HCT116 (cell line): ENCODE results near the gene ARSB. TPM values are rescaled to one million over a fixed set of nuclear protein-coding genes. Genes with fewer than 3 reads are reported as not detected.

Experiments used
- ATAC-seq: fragments of 200-7000 bp; cut with Tn5 transposase; 2 replicates; pipeline ENCODE4 v1.9.1; 2020; ENCODE audit warnings: mild to moderate bottlenecking, moderate library complexity
- BruUV-seq: library from RNA; stranded (reverse); fragments of 400-500 nt; replicated peaks from 2 replicates; lab custom pipeline; 2021; lab: Mats Ljungman, UMichigan
- CTCF ChIA-PET: fragments of 300-600 bp; sonication (Branson Sonifier 250); formaldehyde crosslinking; loops from one replicate; lab custom pipeline; 2021; ENCODE audit warnings: antibody characterized with exemption; lab: Charles Lee
- POLR2A ChIA-PET: fragments of 300-600, 350-600 bp; sonication (Branson Sonifier 250); formaldehyde crosslinking; loops from one replicate; lab custom pipeline; 2021; ENCODE audit warnings: antibody characterized with exemption; lab: Charles Lee
- RAD21 ChIA-PET, 2 experiments: fragments of 300-600 bp; sonication (Branson Sonifier 250); formaldehyde crosslinking; loops; one replicate each; lab custom pipeline; 2023; ENCODE audit warnings: low total read pairs in 2 of 2; ENCODE audit not compliant: uncharacterized antibody in 2 of 2, unreplicated experiment in 2 of 2, low non-redundant PET in 1 of 2; lab: Charles Lee
- DNase-seq: peaks from one replicate; pipeline ENCODE4 v3.0.0-alpha.2; 2010; ENCODE audit warnings: low read depth, low spot score
- H2AFZ ChIP-seq: fragments of 200-600 bp; shearing (Covaris generic), sonication (generic); 2 replicates; pipeline ENCODE4 v1.6.1; 2017; ENCODE audit warnings: low read depth, mixed run types, mixed read lengths, antibody characterized with exemption, low read length; ENCODE audit not compliant: poor library complexity, severe bottlenecking
- H3K27ac ChIP-seq: 2 replicates; pipeline ENCODE4 v1.5.1; 2012; ENCODE audit warnings: low read depth, low read length
- H3K27me3 ChIP-seq: fragments of 200-600 bp; sonication (generic); 2 replicates; pipeline ENCODE4 v1.6.1; 2016; ENCODE audit warnings: mixed run types, low read length, mixed read lengths; ENCODE audit not compliant: insufficient read depth
- H3K36me3 ChIP-seq, 2 experiments: fragments of 200-500 bp in 1 of 2; fragments of 200-600 bp in 1 of 2; sonication (Bioruptor generic) in 1 of 2; sonication (generic) in 1 of 2; 2 replicates each; pipeline versions ENCODE4 v1.5.1 to v1.6.1; 2014 to 2016; ENCODE audit warnings: low read length in 2 of 2, inconsistent platforms in 1 of 2, mixed read lengths in 1 of 2, mixed run types in 1 of 2; ENCODE audit not compliant: insufficient read depth in 2 of 2, control insufficient read depth in 1 of 2
- H3K4me1 ChIP-seq, 2 experiments: fragments of 200-600 bp in 1 of 2; sonication (generic) in 1 of 2; 2 replicates each; pipeline versions ENCODE4 v1.5.1 to v1.6.1; 2012 to 2017; ENCODE audit warnings: low read length in 2 of 2, inconsistent platforms in 1 of 2, mild to moderate bottlenecking in 1 of 2, mixed read lengths in 1 of 2, mixed run types in 1 of 2, moderate library complexity in 1 of 2; ENCODE audit not compliant: insufficient read depth in 2 of 2, control insufficient read depth in 1 of 2
- H3K4me2 ChIP-seq: fragments of 200-600 bp; sonication (generic); 2 replicates; pipeline ENCODE4 v1.6.1; 2017; ENCODE audit warnings: mixed run types, low read length, mixed read lengths
- H3K4me3 ChIP-seq, 2 experiments: fragments of 200-600 bp in 1 of 2; sonication (generic) in 1 of 2; replicated peaks in 1 of 2; 2 replicates each; pipeline ENCODE4 v1.5.1; 2011 to 2016; ENCODE audit warnings: low read length in 2 of 2, control low read depth in 1 of 2, low read depth in 1 of 2, mild to moderate bottlenecking in 1 of 2, mixed read lengths in 1 of 2, mixed run types in 1 of 2
- H3K79me2 ChIP-seq: fragments of 200-600 bp; sonication (generic); 2 replicates; pipeline ENCODE4 v1.6.1; 2017; ENCODE audit warnings: mild to moderate bottlenecking, mixed run types, low read length, moderate library complexity, mixed read lengths; ENCODE audit not compliant: insufficient read depth
- H3K9ac ChIP-seq: fragments of 200-600 bp; sonication (generic); 2 replicates; pipeline ENCODE4 v1.6.1; 2016; ENCODE audit warnings: low read length, mixed read lengths
- H3K9me2 ChIP-seq: fragments of 200-600 bp; sonication (generic), shearing (Covaris generic); 2 replicates; pipeline ENCODE4 v1.6.1; 2017; ENCODE audit warnings: mixed run types, mild to moderate bottlenecking, moderate library complexity; ENCODE audit not compliant: insufficient read depth
- H3K9me3 ChIP-seq, 2 experiments: fragments of 200-500 bp in 1 of 2; fragments of 200-600 bp in 1 of 2; sonication (Bioruptor generic) in 1 of 2; sonication (generic) in 1 of 2; 2 replicates each; pipeline ENCODE4 v1.6.1; 2014 to 2017; ENCODE audit warnings: low read length in 2 of 2, mixed read lengths in 2 of 2, inconsistent platforms in 1 of 2, low read depth in 1 of 2, mild to moderate bottlenecking in 1 of 2, mixed run types in 1 of 2, moderate library complexity in 1 of 2; ENCODE audit not compliant: control insufficient read depth in 1 of 2, insufficient read depth in 1 of 2
- H4K20me1 ChIP-seq: fragments of 200-600 bp; sonication (generic), shearing (Covaris generic); 2 replicates; pipeline ENCODE4 v1.6.1; 2017; ENCODE audit warnings: mixed run types, mild to moderate bottlenecking, moderate library complexity; ENCODE audit not compliant: insufficient read depth
- FOSL1 ChIP-seq: IDR thresholded peaks from 2 replicates; pipeline ENCODE4 v1.6.1; 2012; ENCODE audit warnings: low read depth
- POLR2A ChIP-seq: IDR thresholded peaks from 2 replicates; pipeline ENCODE4 v1.7.0; 2011; ENCODE audit warnings: borderline replicate concordance; ENCODE audit not compliant: insufficient read depth, insufficient read length; ENCODE audit errors: extremely low read depth
- RAD21 ChIP-seq: IDR thresholded peaks from 2 replicates; pipeline ENCODE4 v1.6.1; 2012; ENCODE audit warnings: low read depth, mild to moderate bottlenecking
- SIN3A ChIP-seq: IDR thresholded peaks from 2 replicates; pipeline ENCODE4 v1.6.1; 2012; ENCODE audit warnings: low read depth
- SP1 ChIP-seq: IDR thresholded peaks from 2 replicates; pipeline ENCODE4 v1.6.1; 2012; ENCODE audit warnings: low read depth
- intact Hi-C: fragments of 100-400 bp; cut with micrococcal nuclease; formaldehyde crosslinking; loops from 2 replicates; pipeline ENCODE4 v1.10.0; 2022
- total RNA-seq: library from RNA; stranded (reverse); gene quantifications from one replicate; pipeline ENCODE4 v1.2.1, GENCODE V29; 2021; ENCODE audit not compliant: unreplicated experiment
- TF ChIP-seq, protein P1 (sequence below): IDR thresholded peaks from 2 replicates; pipeline ENCODE4 v1.6.1; 2011; ENCODE audit warnings: mild to moderate bottlenecking, low read length, moderate library complexity; ENCODE audit not compliant: insufficient replicate concordance; ENCODE audit errors: extremely low read depth

Gene ARSB
- total RNA-seq, 1 experiment from 2014 or later: 4.8 TPM

DNA sequence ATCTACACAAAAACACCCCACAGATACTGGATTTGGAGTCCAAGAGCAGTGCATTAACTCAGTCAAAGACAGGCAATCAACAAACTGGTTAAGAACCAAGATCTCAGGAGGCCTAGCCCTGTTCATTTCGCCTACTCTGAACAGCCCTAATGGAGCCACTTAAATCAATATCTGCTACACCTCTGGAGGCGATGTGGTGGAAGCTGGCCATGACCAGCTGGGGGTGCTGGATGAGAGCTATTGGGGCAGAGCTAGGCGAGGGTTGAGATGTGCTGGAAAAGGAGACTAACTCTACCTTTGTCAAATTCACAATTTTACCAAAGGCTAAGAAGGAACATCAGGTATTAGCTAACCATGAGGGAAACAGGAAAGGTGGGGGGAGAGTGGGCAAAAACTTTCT lies 23.3 kb upstream of the ARSB start:
- RAD21 ChIA-PET: interaction anchor here in 1 of 2 experiments (0.6 kb wide), 1 partner anchor 125 kb away, joined by 4 read pairs; no protein-coding TSS in a partner anchor
- Histone ChIP-seq H3K27me3 (no peaks in the 10 kb centered on the region), H3K9me3 (no peaks in the 10 kb centered on the region), H3K36me3 (no peaks in the 10 kb centered on the region), H3K9me2 (no peaks in the 10 kb centered on the region)
- CTCF ChIA-PET: interaction anchor here (1.3 to 2.7 kb wide), 4 partner anchors 11 to 125 kb away, joined by 4 to 19 read pairs (median 10); no protein-coding TSS in a partner anchor
- intact Hi-C loops: no loop called here
- no peak for TF ChIP-seq SIN3A
- no peak for TF ChIP-seq POLR2A
- peak; percentile 31; the same call in 1 of the 2 replicates for TF ChIP-seq RAD21
- no peak for TF ChIP-seq SP1
- no peak for TF ChIP-seq FOSL1
- TF ChIP-seq, protein P1, sequence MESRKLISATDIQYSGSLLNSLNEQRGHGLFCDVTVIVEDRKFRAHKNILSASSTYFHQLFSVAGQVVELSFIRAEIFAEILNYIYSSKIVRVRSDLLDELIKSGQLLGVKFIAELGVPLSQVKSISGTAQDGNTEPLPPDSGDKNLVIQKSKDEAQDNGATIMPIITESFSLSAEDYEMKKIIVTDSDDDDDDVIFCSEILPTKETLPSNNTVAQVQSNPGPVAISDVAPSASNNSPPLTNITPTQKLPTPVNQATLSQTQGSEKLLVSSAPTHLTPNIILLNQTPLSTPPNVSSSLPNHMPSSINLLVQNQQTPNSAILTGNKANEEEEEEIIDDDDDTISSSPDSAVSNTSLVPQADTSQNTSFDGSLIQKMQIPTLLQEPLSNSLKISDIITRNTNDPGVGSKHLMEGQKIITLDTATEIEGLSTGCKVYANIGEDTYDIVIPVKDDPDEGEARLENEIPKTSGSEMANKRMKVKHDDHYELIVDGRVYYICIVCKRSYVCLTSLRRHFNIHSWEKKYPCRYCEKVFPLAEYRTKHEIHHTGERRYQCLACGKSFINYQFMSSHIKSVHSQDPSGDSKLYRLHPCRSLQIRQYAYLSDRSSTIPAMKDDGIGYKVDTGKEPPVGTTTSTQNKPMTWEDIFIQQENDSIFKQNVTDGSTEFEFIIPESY: no peak
- TF ChIP-seq, all 23 proteins: peak for 1
- H3K9ac ChIP-seq: no peak overlapping the region
- BruUV-seq: no TSS peak
- DNase-seq (no peak), ATAC-seq (peak; percentile 82)
- no peaks in the 10 kb centered on the region for H3K79me2 ChIP-seq
- POLR2A ChIA-PET: no interaction called here
- H3K4me1 ChIP-seq: no peaks in the 10 kb centered on the region
- H3K4me3 ChIP-seq: no peak overlapping the region
- no peak overlapping the region for H2AFZ ChIP-seq
- no peak overlapping the region for H3K27ac ChIP-seq
- no peaks in the 10 kb centered on the region for H4K20me1 ChIP-seq
- no peak overlapping the region for H3K4me2 ChIP-seq

- Histone ChIP-seq H3K9ac (no peak overlapping the region), H3K27ac (no peak overlapping the region), H3K9me3 (no peaks in the 10 kb centered on the region), H4K20me1 (no peaks in the 10 kb centered on the region), H3K4me1 (no peaks in the 10 kb centered on the region), H2AFZ (no peak overlapping the region), H3K36me3 (no peaks in the 10 kb centered on the region), H3K4me2 (no peak overlapping the region), H3K9me2 (no peaks in the 10 kb centered on the region), H3K79me2 (no peaks in the 10 kb centered on the region), H3K4me3 (no peak overlapping the region), H3K27me3 (no peaks in the 10 kb centered on the region)
- RAD21 ChIA-PET: no interaction called here
- CTCF ChIA-PET: interaction anchor here (1.3 to 2.7 kb wide), 4 partner anchors 12 to 125 kb away, joined by 4 to 19 read pairs (median 10); no protein-coding TSS in a partner anchor
- no peak for TF ChIP-seq POLR2A
- no TSS peak for BruUV-seq
- POLR2A ChIA-PET: no interaction called here
- ATAC-seq: no peak
- DNase-seq: no peak
- intact Hi-C loops: no loop called here
Measured at GRCh38 chr5:79007872-79008271, 22.8 kb upstream of the ARSB start.
